ENCODE measurements around the gene RER1.

Gene RER1

DNA sequence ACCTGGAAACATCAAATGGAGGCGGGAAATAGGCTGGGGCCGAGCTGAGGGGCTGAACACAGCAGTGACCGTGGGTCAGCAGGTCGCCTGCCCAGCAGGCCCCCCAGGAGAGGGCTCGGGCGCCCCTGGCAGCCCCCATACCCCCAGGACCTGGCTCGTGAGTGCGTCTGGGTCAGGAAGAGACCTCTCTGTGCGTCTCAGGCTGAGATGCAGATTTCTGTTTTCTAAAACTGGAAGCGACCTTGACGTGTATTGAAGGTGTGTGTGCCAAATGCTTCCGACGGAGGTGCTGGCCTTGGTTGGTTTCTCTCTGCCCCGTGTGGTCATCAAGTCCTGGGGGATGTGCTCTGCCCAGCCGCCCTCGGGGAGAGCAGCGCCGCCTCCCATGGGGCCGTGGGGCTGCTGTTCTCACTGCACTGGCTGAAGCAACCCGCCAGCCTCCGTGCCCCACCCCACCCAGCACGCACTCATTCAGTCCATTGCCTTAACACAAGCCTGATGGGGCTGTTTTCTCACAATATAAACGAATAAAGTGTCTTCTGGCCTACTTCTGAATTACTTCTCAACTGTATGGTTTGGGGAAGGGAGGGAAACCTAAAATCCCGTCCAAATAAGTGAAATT is 13.4 kb downstream of the RER1 start:
- Histone ChIP-seq H4K20me1 (ENCODE audit: insufficient read depth) (no peaks in the 10 kb centered on the region), H3K79me2 (ENCODE audit: insufficient read depth, low read depth) (no peaks in the 10 kb centered on the region), H3K36me3 (ENCODE audit: insufficient read depth) (peaks cover 3% of the 10 kb centered on the region; the same call in 1 of the 2 replicates), H3K27me3 (ENCODE audit: insufficient read depth, low read depth) (no peaks in the 10 kb centered on the region), H3K9ac (no peak overlapping the region), H3K27ac (no peak overlapping the region), H3K4me3 (IDR thresholded peaks at IDR 0.05; ENCODE audit: insufficient read depth, low read depth, low read length) (no peak overlapping the region), H3K4me1 (ENCODE audit: low read depth, poor library complexity, severe bottlenecking) (no peaks in the 10 kb centered on the region), H3K4me2 (no peak overlapping the region), H2AFZ (ENCODE audit: low read depth) (no peak overlapping the region)
- TF ChIP-seq, protein P1, sequence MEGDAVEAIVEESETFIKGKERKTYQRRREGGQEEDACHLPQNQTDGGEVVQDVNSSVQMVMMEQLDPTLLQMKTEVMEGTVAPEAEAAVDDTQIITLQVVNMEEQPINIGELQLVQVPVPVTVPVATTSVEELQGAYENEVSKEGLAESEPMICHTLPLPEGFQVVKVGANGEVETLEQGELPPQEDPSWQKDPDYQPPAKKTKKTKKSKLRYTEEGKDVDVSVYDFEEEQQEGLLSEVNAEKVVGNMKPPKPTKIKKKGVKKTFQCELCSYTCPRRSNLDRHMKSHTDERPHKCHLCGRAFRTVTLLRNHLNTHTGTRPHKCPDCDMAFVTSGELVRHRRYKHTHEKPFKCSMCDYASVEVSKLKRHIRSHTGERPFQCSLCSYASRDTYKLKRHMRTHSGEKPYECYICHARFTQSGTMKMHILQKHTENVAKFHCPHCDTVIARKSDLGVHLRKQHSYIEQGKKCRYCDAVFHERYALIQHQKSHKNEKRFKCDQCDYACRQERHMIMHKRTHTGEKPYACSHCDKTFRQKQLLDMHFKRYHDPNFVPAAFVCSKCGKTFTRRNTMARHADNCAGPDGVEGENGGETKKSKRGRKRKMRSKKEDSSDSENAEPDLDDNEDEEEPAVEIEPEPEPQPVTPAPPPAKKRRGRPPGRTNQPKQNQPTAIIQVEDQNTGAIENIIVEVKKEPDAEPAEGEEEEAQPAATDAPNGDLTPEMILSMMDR (conservative IDR thresholded peaks at IDR 0.05; ENCODE audit: low read depth, low read length), result no peak

DNA sequence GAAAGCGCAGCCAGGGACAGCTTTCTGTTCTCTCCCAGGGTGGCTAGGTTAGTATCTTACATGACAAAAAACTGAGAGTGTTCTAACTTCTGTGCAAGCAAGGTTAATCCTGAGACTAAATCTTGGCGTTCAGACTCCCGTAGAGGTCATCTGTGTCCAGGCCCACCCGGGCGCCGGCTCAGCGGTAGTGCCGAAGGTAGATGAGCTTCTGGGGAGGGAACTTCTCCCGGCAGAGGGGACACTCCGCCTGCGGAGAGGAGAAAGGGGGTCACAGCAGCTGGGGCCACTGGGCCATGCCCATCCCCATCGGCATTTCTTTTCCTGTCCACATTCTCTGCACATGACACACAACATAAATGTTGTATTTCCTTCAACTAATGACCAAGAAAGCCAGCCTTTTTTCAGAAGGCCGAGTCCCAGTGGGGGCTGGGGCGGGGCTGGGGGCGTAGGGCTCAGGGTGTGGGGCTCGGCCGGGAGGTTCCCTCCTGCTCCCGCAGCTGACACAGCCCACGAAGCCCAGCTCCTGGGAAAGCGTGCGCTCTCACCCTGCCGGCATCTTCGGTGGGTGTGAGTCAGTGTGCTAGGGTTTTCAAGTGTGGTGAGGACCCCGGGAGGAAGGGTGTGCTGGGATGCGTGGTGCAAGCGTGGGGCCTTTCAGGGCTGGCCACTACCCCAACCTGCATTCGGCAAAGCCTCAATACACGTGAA is 14.1 kb downstream of the RER1 start:
- TF ChIP-seq, protein P1 (conservative IDR thresholded peaks at IDR 0.05; ENCODE audit: low read depth, low read length), result no peak
- peaks cover 3% of the 10 kb centered on the region; the same call in 1 of the 2 replicates for H3K36me3 ChIP-seq (ENCODE audit: insufficient read depth)
- no peak overlapping the region for H3K4me2 ChIP-seq
- no peak overlapping the region for H3K27ac ChIP-seq
- no peak overlapping the region for H3K4me3 ChIP-seq (IDR thresholded peaks at IDR 0.05; ENCODE audit: insufficient read depth, low read depth, low read length)
- H3K9ac ChIP-seq, result no peak overlapping the region
- no peaks in the 10 kb centered on the region for H4K20me1 ChIP-seq (ENCODE audit: insufficient read depth)
- H3K4me1 ChIP-seq (ENCODE audit: low read depth, poor library complexity, severe bottlenecking), result peaks cover 4% of the 10 kb centered on the region
- no peaks in the 10 kb centered on the region for H3K79me2 ChIP-seq (ENCODE audit: insufficient read depth, low read depth)
- H3K27me3 ChIP-seq (ENCODE audit: insufficient read depth, low read depth), result no peaks in the 10 kb centered on the region
- H2AFZ ChIP-seq (ENCODE audit: low read depth), result no peak overlapping the region

DNA sequence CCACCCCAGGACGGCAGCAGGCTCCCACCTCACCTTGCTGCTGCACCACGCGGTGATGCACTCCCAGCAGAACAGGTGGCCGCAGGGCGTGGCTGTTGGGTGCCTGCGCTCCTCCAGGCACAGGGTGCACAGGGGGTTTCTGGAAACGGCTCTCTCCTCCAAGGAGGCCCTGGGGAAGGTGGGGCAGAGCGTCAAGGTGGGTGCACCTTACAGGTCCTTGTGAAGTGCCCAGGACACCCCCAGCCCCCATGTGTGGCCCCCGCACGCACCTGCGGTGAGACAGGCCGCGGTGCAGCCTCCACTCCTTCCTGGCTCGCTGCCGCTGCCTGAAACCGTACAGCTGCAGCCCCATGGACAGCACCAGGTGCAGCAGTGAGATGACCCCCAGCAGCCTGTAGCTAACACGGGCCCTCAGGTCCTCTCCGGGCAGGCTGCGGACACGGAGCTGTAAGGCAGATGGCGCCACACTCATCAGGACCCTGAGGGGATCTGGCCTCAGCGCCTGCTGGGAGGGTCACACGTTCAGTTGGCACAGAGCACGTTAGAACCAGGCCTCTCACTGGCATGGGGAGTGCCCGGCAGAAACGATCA is 14.9 kb downstream of the RER1 start:
- H3K36me3 ChIP-seq (ENCODE audit: insufficient read depth), result peaks cover 3% of the 10 kb centered on the region; the same call in 1 of the 2 replicates
- no peak overlapping the region for H3K4me2 ChIP-seq
- no peak overlapping the region for H3K27ac ChIP-seq
- H3K79me2 ChIP-seq (ENCODE audit: insufficient read depth, low read depth), result 0 out of 2 replicates have a peak, but pooled peaks cover 2% of the 10 kb centered on the region
- no peaks in the 10 kb centered on the region for H3K27me3 ChIP-seq (ENCODE audit: insufficient read depth, low read depth)
- TF ChIP-seq, protein P1 (conservative IDR thresholded peaks at IDR 0.05; ENCODE audit: low read depth, low read length), result no peak
- no peaks in the 10 kb centered on the region for H4K20me1 ChIP-seq (ENCODE audit: insufficient read depth)
- no peak overlapping the region for H3K9ac ChIP-seq
- H3K4me3 ChIP-seq (IDR thresholded peaks at IDR 0.05; ENCODE audit: insufficient read depth, low read depth, low read length), result no peak overlapping the region
- H3K4me1 ChIP-seq (ENCODE audit: low read depth, poor library complexity, severe bottlenecking), result peaks cover 10% of the 10 kb centered on the region
- no peak overlapping the region for H2AFZ ChIP-seq (ENCODE audit: low read depth)

DNA sequence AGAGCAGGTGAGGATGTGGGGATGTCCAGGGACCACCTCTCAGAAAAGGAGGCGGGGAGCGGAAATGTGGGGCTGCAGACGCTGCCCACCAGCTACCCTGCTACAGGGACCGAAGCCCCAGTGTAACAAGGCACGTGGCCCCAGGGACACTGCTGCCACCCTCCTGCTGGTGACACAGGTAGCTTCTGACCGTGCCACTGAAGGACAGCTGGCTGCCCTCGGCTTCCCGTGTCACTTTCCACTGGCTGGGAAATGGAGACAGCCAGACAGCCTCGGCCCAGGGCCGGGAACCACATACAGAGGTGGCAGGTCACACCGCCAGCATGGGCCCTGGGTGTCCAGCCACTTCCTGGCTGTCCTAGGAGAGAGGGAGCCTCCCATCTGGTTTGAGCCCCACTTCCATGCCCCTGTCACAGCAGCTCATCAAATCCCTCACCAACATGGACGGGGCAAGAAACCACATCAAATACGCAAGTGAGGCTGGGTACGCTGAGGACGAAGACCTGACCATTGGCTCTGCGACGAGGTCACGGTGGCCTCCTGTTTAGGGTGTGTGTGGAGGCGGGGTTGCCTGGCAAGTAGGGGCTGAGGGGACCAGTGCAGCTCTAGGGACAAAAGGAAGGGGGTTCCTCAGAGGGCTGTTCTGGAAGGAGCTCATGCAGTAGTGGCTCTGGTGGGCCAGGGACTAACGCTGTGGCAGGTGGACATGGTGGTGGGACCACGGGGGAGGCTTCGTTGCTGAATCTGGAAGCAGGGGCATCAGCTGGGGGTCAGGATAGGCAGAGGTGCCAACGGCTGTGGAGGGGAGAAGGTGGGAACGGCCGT is 15.7 kb downstream of the RER1 start:
- Histone ChIP-seq H3K36me3 (ENCODE audit: insufficient read depth) (peaks cover 3% of the 10 kb centered on the region; the same call in 1 of the 2 replicates), H2AFZ (ENCODE audit: low read depth) (no peak overlapping the region), H4K20me1 (ENCODE audit: insufficient read depth) (no peaks in the 10 kb centered on the region), H3K27me3 (ENCODE audit: insufficient read depth, low read depth) (no peaks in the 10 kb centered on the region), H3K79me2 (ENCODE audit: insufficient read depth, low read depth) (0 out of 2 replicates have a peak, but pooled peaks cover 5% of the 10 kb centered on the region), H3K4me1 (ENCODE audit: low read depth, poor library complexity, severe bottlenecking) (peaks cover 12% of the 10 kb centered on the region), H3K4me3 (IDR thresholded peaks at IDR 0.05; ENCODE audit: insufficient read depth, low read depth, low read length) (no peak overlapping the region), H3K27ac (no peak overlapping the region), H3K9ac (no peak overlapping the region), H3K4me2 (no peak overlapping the region)
- TF ChIP-seq, protein P1 (conservative IDR thresholded peaks at IDR 0.05; ENCODE audit: low read depth, low read length), result no peak
